A673 (cell line): ENCODE data around the gene ZC3H15.

Experiments
- CTCF ChIP-seq: fragments of 300-800, 200-600 bp; sonication (generic); conservative IDR thresholded peaks from 2 replicates; pipeline ENCODE4 v1.5.1; 2017; ENCODE audit warnings: low read depth, mild to moderate bottlenecking, antibody characterized with exemption, low read length, moderate library complexity, mixed read lengths
- EZH2 ChIP-seq: fragments of 200-600 bp; sonication (generic); IDR thresholded peaks from 2 replicates; pipeline ENCODE4 v1.6.1; 2017; ENCODE audit warnings: borderline replicate concordance, low read depth, mild to moderate bottlenecking, mixed read lengths, antibody characterized with exemption, low read length; ENCODE audit not compliant: poor library complexity, severe bottlenecking

- TF ChIP-seq CTCF = no peak
- TF ChIP-seq EZH2 = no peak
Observed at GRCh38 chr2:186477790-186478189, 8.3 kb upstream of the ZC3H15 start.
